Naive thymus-derived CD4-positive, alpha-beta T cell (primary cell): Measurements from ENCODE around the gene SRRM3. TPM values are rescaled to one million over a fixed set of nuclear protein-coding genes. Genes with fewer than 3 reads are reported as not detected.

Source experiments
- ATAC-seq: fragments of 150-1000 bp; cut with Tn5 transposase; 2 replicates; pipeline ENCODE4 v1.10.0; 2021; ENCODE audit warnings: mild to moderate bottlenecking, moderate library complexity
- CTCF ChIA-PET: fragments of 350-600 bp; sonication (Branson Sonifier 250); formaldehyde crosslinking; loops from one replicate; lab custom pipeline; 2021; ENCODE audit warnings: antibody characterized with exemption; lab: Charles Lee
- POLR2A ChIA-PET: fragments of 350-600 bp; sonication (Branson Sonifier 250); formaldehyde crosslinking; loops from one replicate; lab custom pipeline; 2021; ENCODE audit warnings: antibody characterized with exemption, inconsistent platforms; lab: Charles Lee
- DNase-seq, 9 donors: peaks; one replicate each; pipeline versions ENCODE4 v3.0.0 to v3.0.0-alpha.2; 2020 to 2022; ENCODE audit warnings: mixed read lengths in 1 of 9
- H3K27ac ChIP-seq: one replicate; pipeline ENCODE4 v1.7.0; 2013; ENCODE audit warnings: mild to moderate bottlenecking, low read depth, low read length, moderate library complexity
- H3K27me3 ChIP-seq, 2 donors: one replicate each; pipeline ENCODE4 v1.7.0; 2013; ENCODE audit warnings: low read length in 2 of 2, mild to moderate bottlenecking in 2 of 2, moderate library complexity in 2 of 2; ENCODE audit not compliant: control insufficient read depth in 2 of 2, insufficient read depth in 2 of 2
- H3K36me3 ChIP-seq, 3 experiments: 1 replicate in 2 of 3; 2 replicates in 1 of 3; pipeline ENCODE4 v1.7.0; 2013; ENCODE audit warnings: low read length in 3 of 3, mild to moderate bottlenecking in 3 of 3, moderate library complexity in 1 of 3; ENCODE audit not compliant: insufficient read depth in 3 of 3, control insufficient read depth in 2 of 3
- H3K4me1 ChIP-seq, 2 donors: one replicate each; pipeline ENCODE4 v1.7.0; 2013; ENCODE audit warnings: low read length in 2 of 2, mild to moderate bottlenecking in 2 of 2, moderate library complexity in 1 of 2; ENCODE audit not compliant: control insufficient read depth in 2 of 2, insufficient read depth in 2 of 2
- H3K4me3 ChIP-seq: 2 replicates; pipeline ENCODE4 v1.7.0; 2013; ENCODE audit warnings: mild to moderate bottlenecking, low read length
- H3K9me3 ChIP-seq, 3 experiments: 1 replicate in 2 of 3; 2 replicates in 1 of 3; pipeline ENCODE4 v1.7.0; 2013; ENCODE audit warnings: low read length in 3 of 3; ENCODE audit not compliant: control insufficient read depth in 2 of 3
- H3K27ac Mint-ChIP-seq, 9 donors: one replicate each; pipeline ENCODE4 v1.8.0; 2020 to 2022; ENCODE audit warnings: mixed read lengths in 9 of 9, mild to moderate bottlenecking in 8 of 9, moderate library complexity in 5 of 9, inconsistent platforms in 2 of 9
- H3K27me3 Mint-ChIP-seq, 5 donors: one replicate each; pipeline ENCODE4 v1.8.0; 2021 to 2022; ENCODE audit warnings: mixed read lengths in 5 of 5, mild to moderate bottlenecking in 1 of 5
- H3K36me3 Mint-ChIP-seq, 5 donors: one replicate each; pipeline ENCODE4 v1.8.0; 2020 to 2022; ENCODE audit warnings: mixed read lengths in 5 of 5, mild to moderate bottlenecking in 3 of 5, inconsistent platforms in 1 of 5
- H3K4me1 Mint-ChIP-seq, 7 donors: one replicate each; pipeline ENCODE4 v1.8.0; 2020 to 2022; ENCODE audit warnings: mixed read lengths in 7 of 7, mild to moderate bottlenecking in 3 of 7, inconsistent platforms in 1 of 7
- H3K4me3 Mint-ChIP-seq, 10 donors: one replicate each; pipeline ENCODE4 v1.8.0; 2020 to 2022; ENCODE audit warnings: mild to moderate bottlenecking in 10 of 10, mixed read lengths in 10 of 10, moderate library complexity in 6 of 10, inconsistent platforms in 2 of 10
- H3K9me3 Mint-ChIP-seq, 11 donors: one replicate each; pipeline ENCODE4 v1.8.0; 2020 to 2022; ENCODE audit warnings: mixed read lengths in 11 of 11, mild to moderate bottlenecking in 4 of 11, inconsistent platforms in 1 of 11, moderate library complexity in 1 of 11
- intact Hi-C, 2 donors: fragments of 100-400 bp; cut with micrococcal nuclease; formaldehyde crosslinking; loops; one replicate each; pipeline ENCODE4 v1.15.1; 2023
- polyA plus RNA-seq, 2 donors: library from polyadenylated mRNA; unstranded; fragments of 300-500 nt; fragmentation: Illumina TruSeq; gene quantifications; one replicate each; pipeline ENCODE4 v1.2.3, GENCODE V29; 2021
- total RNA-seq, 6 experiments: library from RNA in 5 of 6; stranded (reverse) in 5 of 6; gene quantifications; 1 replicate in 5 of 6; 2 replicates in 1 of 6; pipeline ENCODE4 v1.2.3 and lab custom pipeline; 2021 to 2026

The SRRM3 gene
- total and polyA plus RNA-seq, 7 experiments from 2014 or later = not detected

GRCh38 chr7:76254781-76255180 is 53.1 kb downstream of the SRRM3 start:
- CTCF ChIA-PET = no interaction called here

GRCh38 chr7:76257973-76258372 is 56.3 kb downstream of the SRRM3 start:
- ATAC-seq = no peak
- Mint-ChIP-seq H3K27me3 (peaks cover 14 to 43% (median 34%) of the 10 kb centered on the region in 5 donors), H3K4me1 (peaks cover 0 to 9% (median 0%) of the 10 kb centered on the region in 7 donors), H3K27ac (no peak overlapping the region), H3K36me3 (peaks cover 0 to 3% (median 0%) of the 10 kb centered on the region in 5 donors), H3K9me3 (peaks cover 0 to 2% (median 0%) of the 10 kb centered on the region in 11 donors), H3K4me3 (peak overlapping the region in 2 of 10 donors; percentile 12 to 14)
- Histone ChIP-seq H3K4me3 (no peak overlapping the region), H3K36me3 (no peaks in the 10 kb centered on the region), H3K9me3 (no peaks in the 10 kb centered on the region), H3K27me3 (no peaks in the 10 kb centered on the region), H3K4me1 (no peaks in the 10 kb centered on the region), H3K27ac (no peak overlapping the region)
- POLR2A ChIA-PET = no interaction called here
- intact Hi-C loops = no loop called here
- DNase-seq = no peak
- CTCF ChIA-PET = no interaction called here

More at GRCh38 chr7:76254781-76255180, 53.1 kb downstream of the SRRM3 start:
- Histone ChIP-seq H3K36me3 (no peaks in the 10 kb centered on the region), H3K4me3 (no peak overlapping the region), H3K27me3 (no peaks in the 10 kb centered on the region), H3K4me1 (no peaks in the 10 kb centered on the region), H3K27ac (no peak overlapping the region), H3K9me3 (no peaks in the 10 kb centered on the region)
- H3K4me1 Mint-ChIP-seq = peaks cover 0 to 4% (median 0%) of the 10 kb centered on the region in 7 donors
- no peak overlapping the region for H3K4me3 Mint-ChIP-seq
- peaks cover 0 to 2% (median 0%) of the 10 kb centered on the region in 11 donors for H3K9me3 Mint-ChIP-seq
- H3K27me3 Mint-ChIP-seq = peaks cover 5 to 33% (median 22%) of the 10 kb centered on the region in 5 donors
- ATAC-seq (no peak), DNase-seq (no peak)
- POLR2A ChIA-PET = interaction anchor here (0.6 to 1.0 kb wide), 2 partner anchors 10 to 33 kb away, joined by 3 read pairs; no protein-coding TSS in a partner anchor
- intact Hi-C loops = no loop called here
- no peak overlapping the region for H3K27ac Mint-ChIP-seq
- peaks cover 0 to 3% (median 0%) of the 10 kb centered on the region in 5 donors for H3K36me3 Mint-ChIP-seq

GRCh38 chr7:76259124-76260093 is 57.7 kb downstream of the SRRM3 start:
- Histone ChIP-seq H3K27me3 (no peaks in the 10 kb centered on the region), H3K4me3 (no peak overlapping the region), H3K36me3 (no peaks in the 10 kb centered on the region), H3K9me3 (no peaks in the 10 kb centered on the region), H3K27ac (no peak overlapping the region), H3K4me1 (no peaks in the 10 kb centered on the region)
- ChIA-PET POLR2A (no interaction called here), CTCF (no interaction called here)
- no peak for ATAC-seq
- Mint-ChIP-seq H3K36me3 (peaks cover 0 to 3% (median 0%) of the 10 kb centered on the region in 5 donors), H3K4me1 (peaks cover 0 to 12% (median 0%) of the 10 kb centered on the region in 7 donors), H3K4me3 (peak overlapping the region; percentile 29 to 71 (median 51)), H3K9me3 (peaks cover 0 to 2% (median 0%) of the 10 kb centered on the region in 11 donors), H3K27ac (no peak overlapping the region), H3K27me3 (peaks cover 20 to 44% (median 34%) of the 10 kb centered on the region in 5 donors)
- intact Hi-C loops = loop anchor here (1.0 to 10.0 kb wide), 2 partner anchors 24 to 385 kb away; partner anchors contain the start of gene RHBDD2 (in 1 of the 2)
- DNase-seq = no peak

- Histone ChIP-seq H3K9me3 (no peaks in the 10 kb centered on the region), H3K27ac (no peak overlapping the region), H3K4me3 (no peak overlapping the region), H3K36me3 (no peaks in the 10 kb centered on the region), H3K4me1 (no peaks in the 10 kb centered on the region), H3K27me3 (no peaks in the 10 kb centered on the region)
- DNase-seq (peak in 5 of 9 donors; percentile 28 to 69 (median 41)), ATAC-seq (peak; percentile 88)
- H3K27ac Mint-ChIP-seq = no peak overlapping the region
- CTCF ChIA-PET = no interaction called here
- peak overlapping the region in 6 of 10 donors; percentile 34 to 60 (median 40) for H3K4me3 Mint-ChIP-seq
- intact Hi-C loops = loop anchor here (1.0 to 10.0 kb wide), 2 partner anchors 25 to 385 kb away; partner anchors contain the start of gene RHBDD2 (in 1 of the 2)
- POLR2A ChIA-PET = no interaction called here
- H3K9me3 Mint-ChIP-seq = peaks cover 0 to 2% (median 0%) of the 10 kb centered on the region in 11 donors
- peaks cover 26 to 48% (median 34%) of the 10 kb centered on the region in 5 donors for H3K27me3 Mint-ChIP-seq
- H3K36me3 Mint-ChIP-seq = no peaks in the 10 kb centered on the region
- peaks cover 0 to 12% (median 0%) of the 10 kb centered on the region in 7 donors for H3K4me1 Mint-ChIP-seq
Measured at GRCh38 chr7:76260171-76260703, 58.5 kb downstream of the SRRM3 start.

GRCh38 chr7:76261329-76261728 is 59.6 kb downstream of the SRRM3 start:
- ChIA-PET CTCF (interaction anchor here (0.6 kb wide), 2 partner anchors 53 to 58 kb away, joined by 3 to 6 read pairs; no protein-coding TSS in a partner anchor), POLR2A (no interaction called here)
- ATAC-seq = no peak
- H3K36me3 Mint-ChIP-seq = no peaks in the 10 kb centered on the region
- H3K27ac ChIP-seq = no peak overlapping the region
- no peaks in the 10 kb centered on the region for H3K9me3 ChIP-seq
- H3K36me3 ChIP-seq = no peaks in the 10 kb centered on the region
- peaks cover 26 to 47% (median 29%) of the 10 kb centered on the region in 5 donors for H3K27me3 Mint-ChIP-seq
- no peaks in the 10 kb centered on the region for H3K27me3 ChIP-seq
- intact Hi-C loops = loop anchor here in 1 of 2 donors (10.0 kb wide), 1 partner anchor 387 kb away; the partner anchor contains the start of gene RHBDD2
- no peak for DNase-seq
- no peaks in the 10 kb centered on the region for H3K4me1 ChIP-seq
- H3K4me3 Mint-ChIP-seq = no peak overlapping the region
- H3K4me3 ChIP-seq = no peak overlapping the region
- peaks cover 0 to 2% (median 0%) of the 10 kb centered on the region in 11 donors for H3K9me3 Mint-ChIP-seq
- H3K27ac Mint-ChIP-seq = no peak overlapping the region
- peaks cover 0 to 12% (median 0%) of the 10 kb centered on the region in 7 donors for H3K4me1 Mint-ChIP-seq

- H3K4me1 Mint-ChIP-seq = peaks cover 0 to 15% (median 0%) of the 10 kb centered on the region in 7 donors
- Histone ChIP-seq H3K4me3 (no peak overlapping the region), H3K4me1 (no peaks in the 10 kb centered on the region), H3K27me3 (peaks cover 0 to 3% of the 10 kb centered on the region in 2 donors), H3K36me3 (no peaks in the 10 kb centered on the region), H3K9me3 (no peaks in the 10 kb centered on the region), H3K27ac (no peak overlapping the region)
- H3K27ac Mint-ChIP-seq = no peak overlapping the region
- H3K4me3 Mint-ChIP-seq = no peak overlapping the region
- no peak for DNase-seq
- intact Hi-C loops = loop anchor here in 1 of 2 donors (10.0 kb wide), 1 partner anchor 387 kb away; the partner anchor contains the start of gene RHBDD2
- H3K36me3 Mint-ChIP-seq = no peaks in the 10 kb centered on the region
- POLR2A ChIA-PET = no interaction called here
- peaks cover 0 to 2% (median 0%) of the 10 kb centered on the region in 11 donors for H3K9me3 Mint-ChIP-seq
- CTCF ChIA-PET = interaction anchor here (0.6 kb wide), 1 partner anchor 53 kb away, joined by 6 read pairs; no protein-coding TSS in a partner anchor
- H3K27me3 Mint-ChIP-seq = peaks cover 24 to 46% (median 32%) of the 10 kb centered on the region in 5 donors
- no peak for ATAC-seq
Measured at GRCh38 chr7:76261931-76262330, 60.2 kb downstream of the SRRM3 start.
